Stimulated activated CD8-positive, alpha-beta memory T cell treated with anti-CD3 and anti-CD28 coated beads, Interleukin-2, amount 100 ng/mL, for 48 hours (primary cell): ENCODE data around the gene FCRL2.
"Not testable (repeated sequence)": the region's sequence is repeated elsewhere in the genome, so short reads cannot be mapped to it uniquely, and the experiment has no call there.

Experiments
- DNase-seq, 2 donors: peaks; one replicate each; pipeline ENCODE4 v3.0.0-alpha.2; 2020; ENCODE audit warnings: low read depth in 2 of 2

Gene FCRL2

GRCh38 chr1:157753611-157754010 is 23.3 kb downstream of the FCRL2 start:
- DNase-seq, result no peak

GRCh38 chr1:157751283-157751682 is 25.6 kb downstream of the FCRL2 start:
- no peak for DNase-seq

- no peak for DNase-seq
Measured at GRCh38 chr1:157748262-157748817, 28.6 kb downstream of the FCRL2 start.

GRCh38 chr1:157739229-157739901 is 37.6 kb downstream of the FCRL2 start:
- DNase-seq, result no peak

GRCh38 chr1:157735991-157736390 is 40.9 kb downstream of the FCRL2 start:
- DNase-seq, result not testable (repeated sequence)

GRCh38 chr1:157734321-157734720 is 42.6 kb downstream of the FCRL2 start:
- no peak for DNase-seq

GRCh38 chr1:157732755-157733154 is 44.2 kb downstream of the FCRL2 start:
- DNase-seq, result no peak

GRCh38 chr1:157725221-157725577 is 51.7 kb downstream of the FCRL2 start:
- DNase-seq, result no peak

- no peak for DNase-seq
Measured at GRCh38 chr1:157724537-157725220, 52.3 kb downstream of the FCRL2 start.

- no peak for DNase-seq
Measured at GRCh38 chr1:157723157-157723556, 53.8 kb downstream of the FCRL2 start.

GRCh38 chr1:157721985-157722384 is 54.9 kb downstream of the FCRL2 start:
- DNase-seq, result no peak

- no peak for DNase-seq
Measured at GRCh38 chr1:157715736-157716135, 61.2 kb downstream of the FCRL2 start.

- no peak for DNase-seq
Measured at GRCh38 chr1:157711802-157712201, 65.1 kb downstream of the FCRL2 start.

- no peak for DNase-seq
Measured at GRCh38 chr1:157704878-157705277, 72.1 kb downstream of the FCRL2 start.

- DNase-seq, result no peak
Measured at GRCh38 chr1:157703981-157704380, 73.0 kb downstream of the FCRL2 start.

GRCh38 chr1:157702308-157702825 is 74.6 kb downstream of the FCRL2 start:
- no peak for DNase-seq

GRCh38 chr1:157700732-157701131 is 76.2 kb downstream of the FCRL2 start, which contains the start of gene FCRL3:
Gene FCRL3 (minus strand): TSS chr1:157700769. CDS start chr1:157700489, 280 bp downstream.
- DNase-seq, result peak in 1 of 2 donors; percentile 1

- DNase-seq, result no peak
Measured at GRCh38 chr1:157700305-157700704, 76.6 kb downstream of the FCRL2 start.

GRCh38 chr1:157697781-157698569 is 79.0 kb downstream of the FCRL2 start:
- no peak for DNase-seq

- DNase-seq, result no peak
Measured at GRCh38 chr1:157696966-157697628, 79.8 kb downstream of the FCRL2 start.
